ENCODE data around the gene CCDC51.

The CCDC51 gene

DNA sequence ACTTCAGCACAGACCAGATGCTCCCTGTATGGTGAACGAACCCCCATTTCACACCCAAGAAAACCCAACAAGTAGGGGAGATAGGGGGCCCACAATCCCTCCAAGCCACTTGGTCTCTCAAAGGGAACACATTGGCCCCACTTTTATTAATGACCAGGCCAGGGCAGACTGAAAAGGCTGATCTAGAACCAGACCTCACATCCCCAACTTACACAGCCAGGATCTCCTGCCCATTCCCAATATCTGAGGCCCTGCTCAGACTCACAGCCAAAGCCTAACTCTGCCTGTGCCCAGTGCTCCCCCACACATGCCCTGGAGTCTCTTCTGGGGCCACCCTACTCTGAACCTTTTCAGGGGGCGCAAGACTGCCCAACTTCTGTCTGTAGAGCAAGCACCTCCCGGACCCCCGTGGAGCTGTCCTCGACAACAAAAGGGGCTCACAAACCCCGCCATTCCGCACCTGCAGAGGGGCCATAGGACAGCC, 11.8 kb downstream of the CCDC51 start:
- Histone ChIP-seq H3K27ac (ENCODE audit: low read depth, low read length, severe bottlenecking) (no peak overlapping the region), H3K9me3 (ENCODE audit: control insufficient read depth, low read length) (no peaks in the 10 kb centered on the region), H3K36me3 (ENCODE audit: control insufficient read depth, insufficient read depth, low read length) (peaks cover 38% of the 10 kb centered on the region), H3K4me1 (ENCODE audit: control insufficient read depth, insufficient read depth, low read length, poor library complexity, severe bottlenecking) (peaks cover 38% of the 10 kb centered on the region), H3K4me3 (ENCODE audit: extremely low read depth, insufficient read depth, low read length, poor library complexity, severe bottlenecking) (peak overlapping the region; percentile 59)
- WGBS, 2 experiments (ENCODE audit: insufficient coverage in 2 of 2), result 25 to 33% methylated on average over 6 of the region's 7 CpGs

- H3K4me1 ChIP-seq (ENCODE audit: control insufficient read depth, insufficient read depth, low read length, poor library complexity, severe bottlenecking), result peaks cover 33% of the 10 kb centered on the region
- no peaks in the 10 kb centered on the region for H3K9me3 ChIP-seq (ENCODE audit: control insufficient read depth, low read length)
- peaks cover 32% of the 10 kb centered on the region for H3K36me3 ChIP-seq (ENCODE audit: control insufficient read depth, insufficient read depth, low read length)
- H3K4me3 ChIP-seq (ENCODE audit: extremely low read depth, insufficient read depth, low read length, poor library complexity, severe bottlenecking), result peak overlapping the region; percentile 6
- H3K27ac ChIP-seq (ENCODE audit: low read depth, low read length, severe bottlenecking), result no peak overlapping the region
- 89 to 91% methylated on average over 6 to 8 of the region's 9 CpGs for WGBS, 2 experiments (ENCODE audit: insufficient coverage in 2 of 2)
Observed at GRCh38 chr3:48427630-48427962, 12.3 kb downstream of the CCDC51 start.

GRCh38 chr3:48426944-48427629, 12.8 kb downstream of the CCDC51 start:
- Histone ChIP-seq H3K9me3 (ENCODE audit: control insufficient read depth, low read length) (no peaks in the 10 kb centered on the region), H3K4me1 (ENCODE audit: control insufficient read depth, insufficient read depth, low read length, poor library complexity, severe bottlenecking) (peaks cover 31% of the 10 kb centered on the region), H3K27ac (ENCODE audit: low read depth, low read length, severe bottlenecking) (peak overlapping the region; percentile 41), H3K4me3 (ENCODE audit: extremely low read depth, insufficient read depth, low read length, poor library complexity, severe bottlenecking) (no peak overlapping the region), H3K36me3 (ENCODE audit: control insufficient read depth, insufficient read depth, low read length) (peaks cover 27% of the 10 kb centered on the region)
- 76 to 91% methylated on average over 3 to 6 of the region's 8 CpGs for WGBS, 2 experiments (ENCODE audit: insufficient coverage in 2 of 2)

GRCh38 chr3:48426401-48426909, 13.5 kb downstream of the CCDC51 start:
- WGBS, 2 experiments (ENCODE audit: insufficient coverage in 2 of 2), result 80 to 86% methylated on average over 6 to 11 of the region's 11 CpGs
- H3K4me3 ChIP-seq (ENCODE audit: extremely low read depth, insufficient read depth, low read length, poor library complexity, severe bottlenecking), result no peak overlapping the region

GRCh38 chr3:48425281-48425812, 14.6 kb downstream of the CCDC51 start:
- Histone ChIP-seq H3K4me3 (ENCODE audit: extremely low read depth, insufficient read depth, low read length, poor library complexity, severe bottlenecking) (no peak overlapping the region), H3K9me3 (ENCODE audit: control insufficient read depth, low read length) (no peaks in the 10 kb centered on the region), H3K4me1 (ENCODE audit: control insufficient read depth, insufficient read depth, low read length, poor library complexity, severe bottlenecking) (peaks cover 28% of the 10 kb centered on the region), H3K27ac (ENCODE audit: low read depth, low read length, severe bottlenecking) (no peak overlapping the region), H3K36me3 (ENCODE audit: control insufficient read depth, insufficient read depth, low read length) (peaks cover 23% of the 10 kb centered on the region)
- WGBS, 2 experiments (ENCODE audit: insufficient coverage in 2 of 2), result 77 to 90% methylated on average over 5 to 9 of the region's 13 CpGs

More at GRCh38 chr3:48426401-48426909, 13.5 kb downstream of the CCDC51 start:
- Histone ChIP-seq H3K36me3 (ENCODE audit: control insufficient read depth, insufficient read depth, low read length) (peaks cover 21% of the 10 kb centered on the region), H3K4me1 (ENCODE audit: control insufficient read depth, insufficient read depth, low read length, poor library complexity, severe bottlenecking) (peaks cover 31% of the 10 kb centered on the region), H3K27ac (ENCODE audit: low read depth, low read length, severe bottlenecking) (no peak overlapping the region), H3K9me3 (ENCODE audit: control insufficient read depth, low read length) (no peaks in the 10 kb centered on the region)

DNA sequence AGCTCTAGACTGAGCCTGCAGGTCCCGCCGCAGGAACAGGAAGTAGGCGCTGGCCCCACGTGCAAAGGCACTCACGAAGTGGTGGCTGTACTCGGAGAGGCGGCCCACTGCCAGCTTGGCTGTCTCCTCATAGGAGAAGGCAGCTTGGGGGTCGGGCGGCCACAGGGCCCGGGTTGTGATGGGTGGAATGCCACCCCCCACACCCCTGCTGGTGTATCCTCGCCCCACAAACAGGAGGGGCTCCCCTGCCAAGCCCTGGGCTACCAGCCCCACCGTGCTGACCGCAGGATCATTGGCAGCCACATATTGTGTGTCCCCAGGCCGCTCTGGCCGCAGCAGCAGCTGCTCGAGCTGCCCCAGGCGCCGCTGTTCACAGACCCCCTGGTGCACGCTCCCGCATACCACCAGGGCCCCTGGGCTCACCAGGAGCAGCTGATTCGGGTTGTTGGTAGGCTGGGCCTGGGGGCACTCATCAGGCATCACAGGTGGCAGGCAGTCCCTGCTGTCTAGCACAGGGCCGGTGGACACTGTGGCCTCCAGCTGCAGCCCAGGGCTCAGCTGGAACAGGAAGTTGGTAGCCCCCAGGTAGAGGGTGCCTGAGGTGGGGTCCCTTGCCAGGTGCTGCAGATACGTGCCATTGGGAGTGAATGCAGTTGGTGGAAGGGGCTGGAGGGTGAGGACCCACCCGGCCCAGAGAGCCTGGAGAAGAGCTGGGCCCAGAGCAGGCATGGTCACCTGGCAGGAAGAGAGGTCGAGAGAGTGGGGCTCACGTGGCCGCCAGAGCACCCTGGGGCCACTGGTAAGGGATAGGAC, 15.8 kb downstream of the CCDC51 start:
- Histone ChIP-seq H3K4me3 (ENCODE audit: extremely low read depth, insufficient read depth, low read length, poor library complexity, severe bottlenecking) (no peak overlapping the region), H3K36me3 (ENCODE audit: control insufficient read depth, insufficient read depth, low read length) (peaks cover 29% of the 10 kb centered on the region), H3K27ac (ENCODE audit: low read depth, low read length, severe bottlenecking) (no peak overlapping the region), H3K9me3 (ENCODE audit: control insufficient read depth, low read length) (no peaks in the 10 kb centered on the region), H3K4me1 (ENCODE audit: control insufficient read depth, insufficient read depth, low read length, poor library complexity, severe bottlenecking) (peaks cover 25% of the 10 kb centered on the region)
- WGBS, 2 experiments (ENCODE audit: insufficient coverage in 2 of 2), result 95 to 96% methylated on average over 22 to 25 of the region's 27 CpGs

- peaks cover 25% of the 10 kb centered on the region for H3K4me1 ChIP-seq (ENCODE audit: control insufficient read depth, insufficient read depth, low read length, poor library complexity, severe bottlenecking)
- 94 to 95% methylated on average over 21 to 25 of the region's 25 CpGs for WGBS, 2 experiments (ENCODE audit: insufficient coverage in 2 of 2)
Observed at GRCh38 chr3:48423241-48423882, 16.6 kb downstream of the CCDC51 start.

GRCh38 chr3:48422681-48423080, 17.2 kb downstream of the CCDC51 start:
- Histone ChIP-seq H3K4me1 (ENCODE audit: control insufficient read depth, insufficient read depth, low read length, poor library complexity, severe bottlenecking) (peaks cover 22% of the 10 kb centered on the region), H3K9me3 (ENCODE audit: control insufficient read depth, low read length) (no peaks in the 10 kb centered on the region), H3K4me3 (ENCODE audit: extremely low read depth, insufficient read depth, low read length, poor library complexity, severe bottlenecking) (no peak overlapping the region), H3K36me3 (ENCODE audit: control insufficient read depth, insufficient read depth, low read length) (peaks cover 41% of the 10 kb centered on the region), H3K27ac (ENCODE audit: low read depth, low read length, severe bottlenecking) (no peak overlapping the region)
- WGBS, 2 experiments (ENCODE audit: insufficient coverage in 2 of 2), result 91 to 94% methylated on average over 7 to 8 of the region's 8 CpGs

More at GRCh38 chr3:48423241-48423882, 16.6 kb downstream of the CCDC51 start:
- no peak overlapping the region for H3K4me3 ChIP-seq (ENCODE audit: extremely low read depth, insufficient read depth, low read length, poor library complexity, severe bottlenecking)
- H3K27ac ChIP-seq (ENCODE audit: low read depth, low read length, severe bottlenecking), result no peak overlapping the region
- no peaks in the 10 kb centered on the region for H3K9me3 ChIP-seq (ENCODE audit: control insufficient read depth, low read length)
- peaks cover 34% of the 10 kb centered on the region for H3K36me3 ChIP-seq (ENCODE audit: control insufficient read depth, insufficient read depth, low read length)

GRCh38 chr3:48422272-48422671, 17.6 kb downstream of the CCDC51 start:
- no peak overlapping the region for H3K27ac ChIP-seq (ENCODE audit: low read depth, low read length, severe bottlenecking)
- 94% methylated on average over 2 of the region's 3 CpGs; no CpG with 5 or more reads in 1 of the 2 experiments for WGBS, 2 experiments (ENCODE audit: insufficient coverage in 2 of 2)
- H3K4me1 ChIP-seq (ENCODE audit: control insufficient read depth, insufficient read depth, low read length, poor library complexity, severe bottlenecking), result peaks cover 18% of the 10 kb centered on the region
- no peaks in the 10 kb centered on the region for H3K9me3 ChIP-seq (ENCODE audit: control insufficient read depth, low read length)
- H3K4me3 ChIP-seq (ENCODE audit: extremely low read depth, insufficient read depth, low read length, poor library complexity, severe bottlenecking), result no peak overlapping the region
- H3K36me3 ChIP-seq (ENCODE audit: control insufficient read depth, insufficient read depth, low read length), result peaks cover 45% of the 10 kb centered on the region

- Histone ChIP-seq H3K36me3 (ENCODE audit: control insufficient read depth, insufficient read depth, low read length) (peaks cover 58% of the 10 kb centered on the region), H3K4me1 (ENCODE audit: control insufficient read depth, insufficient read depth, low read length, poor library complexity, severe bottlenecking) (peaks cover 5% of the 10 kb centered on the region), H3K9me3 (ENCODE audit: control insufficient read depth, low read length) (no peaks in the 10 kb centered on the region), H3K4me3 (ENCODE audit: extremely low read depth, insufficient read depth, low read length, poor library complexity, severe bottlenecking) (no peak overlapping the region), H3K27ac (ENCODE audit: low read depth, low read length, severe bottlenecking) (no peak overlapping the region)
- 93 to 98% methylated on average over 11 to 14 of the region's 14 CpGs for WGBS, 2 experiments (ENCODE audit: insufficient coverage in 2 of 2)
Observed at GRCh38 chr3:48420561-48420960, 19.4 kb downstream of the CCDC51 start.
